OCI-LY3 (cell line): ENCODE results near the gene TRPM5.

ENCODE experiments used
- EZH2phosphoT487 ChIP-seq: fragments of 200-600 bp; shearing (Covaris generic); IDR thresholded peaks from 2 replicates; pipeline ENCODE4 v1.6.1; 2018; ENCODE audit warnings: antibody characterized with exemption, mixed run types, low read depth
- TF ChIP-seq, protein P1 (sequence below): fragments of 200-600, 300-600 bp; sonication (generic); IDR thresholded peaks from 2 replicates; pipeline ENCODE4 v1.5.1; 2014; ENCODE audit warnings: antibody characterized with exemption, low read length, low read depth

DNA sequence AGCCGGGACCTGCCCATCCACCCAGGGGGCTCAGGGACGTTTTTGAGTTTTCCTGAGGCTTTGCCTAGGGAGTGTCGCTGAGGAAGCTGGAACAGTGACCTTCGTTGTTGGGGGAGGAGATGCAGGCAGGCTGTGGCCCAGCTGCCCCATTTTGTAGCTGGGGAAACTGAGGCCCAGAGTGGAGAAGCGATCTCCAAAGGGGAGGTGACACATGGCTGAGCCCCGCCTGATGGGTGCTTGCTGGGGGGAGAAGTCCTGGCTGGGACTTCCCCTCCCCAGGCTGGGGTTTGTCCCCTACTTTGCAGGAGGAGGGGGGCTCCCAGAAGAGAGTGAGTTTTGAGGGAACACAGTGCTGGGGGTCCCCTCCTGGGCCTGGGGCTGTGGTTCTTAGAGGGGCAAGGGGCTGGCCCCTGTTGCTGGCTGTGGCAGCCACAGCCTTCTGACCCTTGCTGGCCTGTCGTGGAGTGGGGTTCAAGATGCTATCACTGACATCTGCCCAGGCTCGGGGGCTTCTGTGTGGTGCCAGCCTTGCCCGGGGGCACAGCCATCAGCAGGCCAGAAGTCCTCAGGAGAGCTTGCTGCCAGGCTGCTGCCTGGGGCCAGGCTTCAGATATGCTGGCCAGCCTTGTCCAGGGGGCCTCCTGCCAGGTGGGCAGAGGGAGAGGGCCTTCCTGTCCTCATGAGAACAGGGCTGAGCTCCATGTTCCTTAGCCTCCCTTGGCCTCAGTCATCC lies 21.9 kb upstream of the TRPM5 start:
- TF ChIP-seq, protein P1, sequence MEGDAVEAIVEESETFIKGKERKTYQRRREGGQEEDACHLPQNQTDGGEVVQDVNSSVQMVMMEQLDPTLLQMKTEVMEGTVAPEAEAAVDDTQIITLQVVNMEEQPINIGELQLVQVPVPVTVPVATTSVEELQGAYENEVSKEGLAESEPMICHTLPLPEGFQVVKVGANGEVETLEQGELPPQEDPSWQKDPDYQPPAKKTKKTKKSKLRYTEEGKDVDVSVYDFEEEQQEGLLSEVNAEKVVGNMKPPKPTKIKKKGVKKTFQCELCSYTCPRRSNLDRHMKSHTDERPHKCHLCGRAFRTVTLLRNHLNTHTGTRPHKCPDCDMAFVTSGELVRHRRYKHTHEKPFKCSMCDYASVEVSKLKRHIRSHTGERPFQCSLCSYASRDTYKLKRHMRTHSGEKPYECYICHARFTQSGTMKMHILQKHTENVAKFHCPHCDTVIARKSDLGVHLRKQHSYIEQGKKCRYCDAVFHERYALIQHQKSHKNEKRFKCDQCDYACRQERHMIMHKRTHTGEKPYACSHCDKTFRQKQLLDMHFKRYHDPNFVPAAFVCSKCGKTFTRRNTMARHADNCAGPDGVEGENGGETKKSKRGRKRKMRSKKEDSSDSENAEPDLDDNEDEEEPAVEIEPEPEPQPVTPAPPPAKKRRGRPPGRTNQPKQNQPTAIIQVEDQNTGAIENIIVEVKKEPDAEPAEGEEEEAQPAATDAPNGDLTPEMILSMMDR: no peak
- no peak for TF ChIP-seq EZH2phosphoT487
